ENCODE results near the gene PRKCI.

DNA sequence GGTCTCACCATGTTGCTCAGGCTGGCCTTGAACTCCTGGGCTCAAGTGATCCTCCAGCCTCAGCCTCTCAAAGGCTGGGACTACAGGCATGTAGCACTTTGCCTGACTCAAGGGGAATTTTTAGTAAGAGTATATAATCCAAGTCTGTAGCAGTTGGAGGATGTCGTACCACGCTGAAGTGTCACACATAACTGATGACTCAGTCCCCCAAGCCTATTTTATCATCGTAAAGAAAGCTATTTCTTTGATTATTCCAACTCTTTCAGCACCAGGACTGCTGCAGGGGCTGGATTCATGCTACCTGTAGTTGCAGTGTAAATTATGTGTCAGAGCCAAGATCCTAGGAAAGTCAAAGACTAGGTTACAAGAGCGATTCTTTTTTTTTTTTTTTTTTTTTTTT lies 1.4 kb upstream of the PRKCI start:
- TF ChIP-seq, protein P1, sequence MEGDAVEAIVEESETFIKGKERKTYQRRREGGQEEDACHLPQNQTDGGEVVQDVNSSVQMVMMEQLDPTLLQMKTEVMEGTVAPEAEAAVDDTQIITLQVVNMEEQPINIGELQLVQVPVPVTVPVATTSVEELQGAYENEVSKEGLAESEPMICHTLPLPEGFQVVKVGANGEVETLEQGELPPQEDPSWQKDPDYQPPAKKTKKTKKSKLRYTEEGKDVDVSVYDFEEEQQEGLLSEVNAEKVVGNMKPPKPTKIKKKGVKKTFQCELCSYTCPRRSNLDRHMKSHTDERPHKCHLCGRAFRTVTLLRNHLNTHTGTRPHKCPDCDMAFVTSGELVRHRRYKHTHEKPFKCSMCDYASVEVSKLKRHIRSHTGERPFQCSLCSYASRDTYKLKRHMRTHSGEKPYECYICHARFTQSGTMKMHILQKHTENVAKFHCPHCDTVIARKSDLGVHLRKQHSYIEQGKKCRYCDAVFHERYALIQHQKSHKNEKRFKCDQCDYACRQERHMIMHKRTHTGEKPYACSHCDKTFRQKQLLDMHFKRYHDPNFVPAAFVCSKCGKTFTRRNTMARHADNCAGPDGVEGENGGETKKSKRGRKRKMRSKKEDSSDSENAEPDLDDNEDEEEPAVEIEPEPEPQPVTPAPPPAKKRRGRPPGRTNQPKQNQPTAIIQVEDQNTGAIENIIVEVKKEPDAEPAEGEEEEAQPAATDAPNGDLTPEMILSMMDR (conservative IDR thresholded peaks at IDR 0.05; ENCODE audit: low read length) = no peak
- no peak for TF ChIP-seq EZH2phosphoT487 (IDR thresholded peaks at IDR 0.05; ENCODE audit: borderline replicate concordance)
